HG03039 (cell line): ENCODE data around the gene FRAS1.
"Not testable (repeated sequence)": the region's sequence is repeated elsewhere in the genome, so short reads cannot be mapped to it uniquely, and the experiment has no call there.

Source experiments
- ATAC-seq: cut with Tn5 transposase; IDR thresholded peaks from one replicate; pipeline ENCODE4 v1.9.1; 2021; ENCODE audit warnings: mild to moderate bottlenecking, moderate library complexity; ENCODE audit not compliant: unreplicated experiment

FRAS1 gene

GRCh38 chr4:78493731-78494130, 436.6 kb downstream of the FRAS1 start:
- ATAC-seq: no peak

GRCh38 chr4:78496021-78496643, 439.0 kb downstream of the FRAS1 start:
- ATAC-seq: no peak

GRCh38 chr4:78506260-78506659, 449.1 kb downstream of the FRAS1 start:
- not testable (repeated sequence) for ATAC-seq

GRCh38 chr4:78509043-78509442, 451.9 kb downstream of the FRAS1 start:
- no peak for ATAC-seq

- no peak for ATAC-seq
Measured at GRCh38 chr4:78510108-78510507, 453.0 kb downstream of the FRAS1 start.

- no peak for ATAC-seq
Measured at GRCh38 chr4:78510681-78511080, 453.6 kb downstream of the FRAS1 start.

- ATAC-seq: no peak
Measured at GRCh38 chr4:78512357-78512920, 455.3 kb downstream of the FRAS1 start.

- ATAC-seq: no peak
Measured at GRCh38 chr4:78513411-78513975, 456.4 kb downstream of the FRAS1 start.

- no peak for ATAC-seq
Measured at GRCh38 chr4:78517050-78517652, 460.0 kb downstream of the FRAS1 start.

- ATAC-seq: no peak
Measured at GRCh38 chr4:78518561-78518960, 461.4 kb downstream of the FRAS1 start.

GRCh38 chr4:78519962-78520361, 462.8 kb downstream of the FRAS1 start:
- ATAC-seq: no peak

- no peak for ATAC-seq
Measured at GRCh38 chr4:78520808-78521226, 463.7 kb downstream of the FRAS1 start.

GRCh38 chr4:78524009-78524408, 466.9 kb downstream of the FRAS1 start:
- no peak for ATAC-seq

- ATAC-seq: no peak
Measured at GRCh38 chr4:78525559-78525958, 468.4 kb downstream of the FRAS1 start.

GRCh38 chr4:78527103-78527502, 470.0 kb downstream of the FRAS1 start:
- ATAC-seq: no peak

- no peak for ATAC-seq
Measured at GRCh38 chr4:78527555-78527954, 470.4 kb downstream of the FRAS1 start.

GRCh38 chr4:78528327-78528726, 471.2 kb downstream of the FRAS1 start:
- ATAC-seq: no peak

- ATAC-seq: no peak
Measured at GRCh38 chr4:78529569-78530209, 472.6 kb downstream of the FRAS1 start.

- ATAC-seq: no peak
Measured at GRCh38 chr4:78532046-78532445, 474.9 kb downstream of the FRAS1 start.

- ATAC-seq: no peak
Measured at GRCh38 chr4:78533854-78534253, 476.7 kb downstream of the FRAS1 start.

GRCh38 chr4:78534286-78534955, 477.3 kb downstream of the FRAS1 start:
- no peak for ATAC-seq
